ENCODE data around the gene TMEM132D.

DNA sequence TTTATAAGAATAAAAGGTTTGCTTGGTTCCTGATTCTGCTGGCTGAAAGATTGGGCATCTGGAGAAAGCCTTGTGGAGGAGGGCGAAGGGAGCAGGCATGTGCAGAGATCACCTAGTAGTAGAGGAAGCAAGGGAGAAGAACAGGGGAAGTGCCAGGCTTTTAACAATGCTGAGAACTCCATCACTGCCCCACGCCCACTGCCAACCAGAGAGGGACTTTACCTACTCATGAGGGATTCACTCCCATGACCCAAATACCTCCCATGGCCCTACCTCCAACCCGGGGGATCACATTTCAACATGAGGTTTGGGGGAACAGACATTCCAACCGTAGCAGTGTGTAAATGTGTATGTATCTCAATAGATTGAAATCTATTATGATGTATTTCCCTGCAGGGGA, 690.3 kb downstream of the TMEM132D start:
- TF ChIP-seq CREB1 (IDR thresholded peaks at IDR 0.05) (no peak), EZH2 (IDR thresholded peaks at IDR 0.05; ENCODE audit: low read depth, low read length, severe bottlenecking) (no peak), CBX5 (IDR thresholded peaks at IDR 0.05; ENCODE audit: low read depth, low read length) (no peak), RAD21 (IDR thresholded peaks at IDR 0.05 in 1 of 2, conservative IDR thresholded peaks at IDR 0.05 in 1 of 2; ENCODE audit: low read depth in 2 of 2, low read length in 2 of 2) (no peak)
- TF ChIP-seq, protein P1, sequence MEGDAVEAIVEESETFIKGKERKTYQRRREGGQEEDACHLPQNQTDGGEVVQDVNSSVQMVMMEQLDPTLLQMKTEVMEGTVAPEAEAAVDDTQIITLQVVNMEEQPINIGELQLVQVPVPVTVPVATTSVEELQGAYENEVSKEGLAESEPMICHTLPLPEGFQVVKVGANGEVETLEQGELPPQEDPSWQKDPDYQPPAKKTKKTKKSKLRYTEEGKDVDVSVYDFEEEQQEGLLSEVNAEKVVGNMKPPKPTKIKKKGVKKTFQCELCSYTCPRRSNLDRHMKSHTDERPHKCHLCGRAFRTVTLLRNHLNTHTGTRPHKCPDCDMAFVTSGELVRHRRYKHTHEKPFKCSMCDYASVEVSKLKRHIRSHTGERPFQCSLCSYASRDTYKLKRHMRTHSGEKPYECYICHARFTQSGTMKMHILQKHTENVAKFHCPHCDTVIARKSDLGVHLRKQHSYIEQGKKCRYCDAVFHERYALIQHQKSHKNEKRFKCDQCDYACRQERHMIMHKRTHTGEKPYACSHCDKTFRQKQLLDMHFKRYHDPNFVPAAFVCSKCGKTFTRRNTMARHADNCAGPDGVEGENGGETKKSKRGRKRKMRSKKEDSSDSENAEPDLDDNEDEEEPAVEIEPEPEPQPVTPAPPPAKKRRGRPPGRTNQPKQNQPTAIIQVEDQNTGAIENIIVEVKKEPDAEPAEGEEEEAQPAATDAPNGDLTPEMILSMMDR (IDR thresholded peaks at IDR 0.05; ENCODE audit: control extremely low read depth in 1 of 3, insufficient read depth in 1 of 3, low read depth in 1 of 3, low read length in 3 of 3), result no peak

All from H1 (cell line).